ENCODE data around the gene ZNF829. TPM values are rescaled to one million over a fixed set of nuclear protein-coding genes. Genes with fewer than 3 reads are reported as not detected.

The ZNF829 gene
- 1.2 TPM for total RNA-seq

GRCh38 chr19:36915992-36916830 lies at the start of gene ZNF829, which contains the start of gene ZNF568:
TSS of gene ZNF829 (minus strand) at chr19:36916291. CDS start at chr19:36915167, 1,124 bp downstream.
TSS of gene ZNF568 (plus strand) at chr19:36916332. CDS start at chr19:36922771, 6,439 bp downstream.
- DNase-seq (ENCODE audit: low spot score in 2 of 2): peak; percentile 42 to 93
- intact Hi-C loops (cut with DNase I): loop anchor here (1.0 to 10.0 kb wide), 6 partner anchors 66 to 791 kb away; partner anchors contain the start of genes ZNF345, ZNF527, ZNF790 and ZNF850
- H3K4me1 ChIP-seq: peaks cover 0 to 10% of the 10 kb centered on the region in 2 donors
- TF ChIP-seq CTCF (IDR thresholded peaks at IDR 0.05): peak; percentile 57 to 73 (median 59)
- peaks cover 16 to 49% of the 10 kb centered on the region in 2 donors for H3K36me3 ChIP-seq
- no peaks in the 10 kb centered on the region for H3K27me3 ChIP-seq
- H3K27ac ChIP-seq: peak within 1 kb of the TSS; percentile 93 to 98
- peaks cover 0 to 44% of the 10 kb centered on the region in 2 donors for H3K9me3 ChIP-seq
- peak within 1 kb of the TSS; percentile 80 to 91 for H3K4me3 ChIP-seq

GRCh38 chr19:36963280-36963679 lies 47.2 kb upstream of the ZNF829 start:
- Histone ChIP-seq H3K9me3 (peaks cover 16 to 93% of the 10 kb centered on the region in 2 donors), H3K4me1 (no peaks in the 10 kb centered on the region), H3K27ac (no peak overlapping the region), H3K36me3 (peaks cover 0 to 5% of the 10 kb centered on the region in 2 donors), H3K4me3 (no peak overlapping the region), H3K27me3 (no peaks in the 10 kb centered on the region)
- intact Hi-C loops (cut with DNase I): no loop called here
- no peak for DNase-seq (ENCODE audit: low spot score in 2 of 2)
- no peak for TF ChIP-seq CTCF (IDR thresholded peaks at IDR 0.05)

GRCh38 chr19:36962346-36962745 lies 46.3 kb upstream of the ZNF829 start:
- H3K9me3 ChIP-seq: peaks cover 19 to 96% of the 10 kb centered on the region in 2 donors
- peaks cover 0 to 5% of the 10 kb centered on the region in 2 donors for H3K36me3 ChIP-seq
- H3K27ac ChIP-seq: no peak overlapping the region
- TF ChIP-seq CTCF (IDR thresholded peaks at IDR 0.05): no peak
- DNase-seq (ENCODE audit: low spot score in 2 of 2): no peak
- intact Hi-C loops (cut with DNase I): no loop called here
- no peaks in the 10 kb centered on the region for H3K27me3 ChIP-seq
- no peak overlapping the region for H3K4me3 ChIP-seq
- no peaks in the 10 kb centered on the region for H3K4me1 ChIP-seq

GRCh38 chr19:36950335-36951119 lies 34.4 kb upstream of the ZNF829 start:
- Histone ChIP-seq H3K9me3 (peaks cover 85 to 99% of the 10 kb centered on the region in 2 donors), H3K36me3 (peaks cover 67 to 81% of the 10 kb centered on the region in 2 donors), H3K27ac (no peak overlapping the region), H3K4me3 (no peak overlapping the region), H3K27me3 (no peaks in the 10 kb centered on the region), H3K4me1 (no peaks in the 10 kb centered on the region)
- TF ChIP-seq CTCF (IDR thresholded peaks at IDR 0.05): no peak
- DNase-seq (ENCODE audit: low spot score in 2 of 2): no peak
- intact Hi-C loops (cut with DNase I): no loop called here

- Histone ChIP-seq H3K4me3 (no peak overlapping the region), H3K36me3 (peaks cover 81 to 91% of the 10 kb centered on the region in 2 donors), H3K27ac (no peak overlapping the region), H3K4me1 (no peaks in the 10 kb centered on the region), H3K27me3 (no peaks in the 10 kb centered on the region), H3K9me3 (peaks cover 39 to 99% of the 10 kb centered on the region in 2 donors)
- no peak for DNase-seq (ENCODE audit: low spot score in 2 of 2)
- TF ChIP-seq CTCF (IDR thresholded peaks at IDR 0.05): no peak
- intact Hi-C loops (cut with DNase I): no loop called here
These were observed 23.1 kb upstream of the ZNF829 start for GRCh38 chr19:36939153-36939552.

All from ascending aorta (tissue), 2 donors.